Hematopoietic multipotent progenitor cell (in vitro differentiated cells): ENCODE measurements around the gene RXRA. TPM values are rescaled to one million over a fixed set of nuclear protein-coding genes. Genes with fewer than 3 reads are reported as not detected.

Experiments
- DNase-seq, 3 donors: peaks; one replicate each; pipeline ENCODE4 v3.0.0-alpha.2; 2011 to 2015; ENCODE audit warnings: low read depth in 2 of 3, low spot score in 2 of 3
- total RNA-seq: library from RNA; depleted of rRNA; stranded (reverse); fragments of >200 nt; gene quantifications from one replicate; pipeline ENCODE4 v1.2.3, GENCODE V29; 2012

Gene RXRA
- total RNA-seq, 1 donor = 27.7 TPM

- no peak for DNase-seq
Measured at GRCh38 chr9:134458207-134459108, 132.2 kb downstream of the RXRA start.

- no peak for DNase-seq
Measured at GRCh38 chr9:134459164-134459563, 132.9 kb downstream of the RXRA start.

GRCh38 chr9:134459573-134459972 is 133.3 kb downstream of the RXRA start:
- no peak for DNase-seq

GRCh38 chr9:134460206-134460605 is 134.0 kb downstream of the RXRA start:
- DNase-seq = no peak

- no peak for DNase-seq
Measured at GRCh38 chr9:134460896-134461295, 134.6 kb downstream of the RXRA start.

GRCh38 chr9:134461426-134461982 is 135.2 kb downstream of the RXRA start:
- DNase-seq = no peak

- DNase-seq = no peak
Measured at GRCh38 chr9:134462318-134462717, 136.1 kb downstream of the RXRA start.

GRCh38 chr9:134463280-134463679 is 137.0 kb downstream of the RXRA start:
- DNase-seq = no peak

GRCh38 chr9:134466869-134467616 is 140.8 kb downstream of the RXRA start:
- DNase-seq = no peak

- no peak for DNase-seq
Measured at GRCh38 chr9:134468358-134468757, 142.1 kb downstream of the RXRA start.

GRCh38 chr9:134469041-134469875 is 143.0 kb downstream of the RXRA start:
- DNase-seq = no peak

GRCh38 chr9:134472256-134472655 is 146.0 kb downstream of the RXRA start:
- DNase-seq = no peak

- no peak for DNase-seq
Measured at GRCh38 chr9:134473141-134474054, 147.1 kb downstream of the RXRA start.

- no peak for DNase-seq
Measured at GRCh38 chr9:134474055-134474370, 147.8 kb downstream of the RXRA start.

GRCh38 chr9:134475011-134475790 is 148.9 kb downstream of the RXRA start:
- peak in 2 of 3 donors; percentile 77 to 97 for DNase-seq

- no peak for DNase-seq
Measured at GRCh38 chr9:134476272-134476941, 150.2 kb downstream of the RXRA start.

- DNase-seq = no peak
Measured at GRCh38 chr9:134476942-134477335, 150.7 kb downstream of the RXRA start.

- no peak for DNase-seq
Measured at GRCh38 chr9:134477342-134477925, 151.2 kb downstream of the RXRA start.
